Measurements from ENCODE around the gene MED22.
"Not testable (repeated sequence)": the region's sequence is repeated elsewhere in the genome, so short reads cannot be mapped to it uniquely, and the experiment has no call there.

The MED22 gene

GRCh38 chr9:133301253-133302230, 46.4 kb downstream of the MED22 start:
- Histone ChIP-seq H3K9me2 (replicated peaks; ENCODE audit: insufficient read depth, low read length) (no peaks in the 10 kb centered on the region), H3F3A (ENCODE audit: insufficient read depth, low read length) (no peaks in the 10 kb centered on the region), H3K27ac (ENCODE audit: low read length) (no peak overlapping the region), H3K4me2 (ENCODE audit: low read depth, low read length) (no peak overlapping the region), H3K27me3 (replicated peaks; ENCODE audit: insufficient read depth, low read length) (peaks cover 96% of the 10 kb centered on the region), H3K9ac (ENCODE audit: low read length) (no peak overlapping the region), H3K9me3 (replicated peaks; ENCODE audit: insufficient read depth, low read length) (no peaks in the 10 kb centered on the region), H3K4me3 (ENCODE audit: low read length) (no peak overlapping the region), H4K20me1 (ENCODE audit: insufficient read depth, low read length) (no peaks in the 10 kb centered on the region), H2AFZ (ENCODE audit: low read length) (no peak overlapping the region), H3K79me2 (ENCODE audit: low read length) (no peaks in the 10 kb centered on the region), H3K36me3 (replicated peaks; ENCODE audit: insufficient read depth, low read length) (no peaks in the 10 kb centered on the region), H3K4me1 (ENCODE audit: low read length) (no peaks in the 10 kb centered on the region)
- TF ChIP-seq EZH2 (optimal IDR thresholded peaks at IDR 0.05; ENCODE audit: low read depth, low read length) (no peak), EZH2phosphoT487 (IDR thresholded peaks at IDR 0.05; ENCODE audit: low read length) (no peak), CTCF (IDR thresholded peaks at IDR 0.05; ENCODE audit: low read length) (no peak)
- no peak for DNase-seq

DNA sequence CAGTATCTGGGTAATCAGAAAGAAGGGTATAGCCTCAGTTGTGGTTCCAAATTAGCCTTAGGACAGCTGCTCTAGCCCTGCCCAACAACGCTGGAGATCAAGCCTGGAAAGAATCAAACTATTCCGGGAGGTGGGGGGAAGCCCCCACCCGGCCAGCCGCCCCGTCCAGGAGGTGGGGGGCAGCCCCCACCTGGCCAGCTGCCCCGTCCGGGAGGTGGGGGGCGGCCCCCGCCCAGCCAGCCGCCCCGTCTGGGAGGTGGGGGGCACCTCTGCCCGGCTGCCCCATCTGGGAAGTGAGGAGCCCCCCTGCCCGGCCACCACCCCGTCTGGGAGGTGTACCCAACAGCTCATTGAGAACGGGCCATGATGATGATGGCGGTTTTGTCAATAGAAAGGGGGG, 47.9 kb downstream of the MED22 start:
- not testable (repeated sequence) for H3K9me3 ChIP-seq (replicated peaks; ENCODE audit: insufficient read depth, low read length); H3K4me1 ChIP-seq (ENCODE audit: low read length); H3K4me2 ChIP-seq (ENCODE audit: low read depth, low read length); H3K4me3 ChIP-seq (ENCODE audit: low read length); H2AFZ ChIP-seq (ENCODE audit: low read length); DNase-seq; H3K9me2 ChIP-seq (replicated peaks; ENCODE audit: insufficient read depth, low read length); H3K9ac ChIP-seq (ENCODE audit: low read length); H3K27ac ChIP-seq (ENCODE audit: low read length); H4K20me1 ChIP-seq (ENCODE audit: insufficient read depth, low read length); H3K36me3 ChIP-seq (replicated peaks; ENCODE audit: insufficient read depth, low read length); H3K79me2 ChIP-seq (ENCODE audit: low read length); H3F3A ChIP-seq (ENCODE audit: insufficient read depth, low read length)
- H3K27me3 ChIP-seq (replicated peaks; ENCODE audit: insufficient read depth, low read length), result peaks cover 95% of the 10 kb centered on the region

- TF ChIP-seq EZH2 (optimal IDR thresholded peaks at IDR 0.05; ENCODE audit: low read depth, low read length), result no peak
- no peak for TF ChIP-seq EZH2phosphoT487 (IDR thresholded peaks at IDR 0.05; ENCODE audit: low read length)
- no peak for TF ChIP-seq CTCF (IDR thresholded peaks at IDR 0.05; ENCODE audit: low read length)
- no peak overlapping the region for H3K27ac ChIP-seq (ENCODE audit: low read length)
- H3K9me3 ChIP-seq (replicated peaks; ENCODE audit: insufficient read depth, low read length), result no peaks in the 10 kb centered on the region; the same call in 1 of the 2 replicates
- no peak for DNase-seq
- H3K79me2 ChIP-seq (ENCODE audit: low read length), result no peaks in the 10 kb centered on the region
- H3K36me3 ChIP-seq (replicated peaks; ENCODE audit: insufficient read depth, low read length), result no peaks in the 10 kb centered on the region
- no peaks in the 10 kb centered on the region for H3K9me2 ChIP-seq (replicated peaks; ENCODE audit: insufficient read depth, low read length)
- H4K20me1 ChIP-seq (ENCODE audit: insufficient read depth, low read length), result no peaks in the 10 kb centered on the region
- H3K4me3 ChIP-seq (ENCODE audit: low read length), result no peak overlapping the region
- H3K27me3 ChIP-seq (replicated peaks; ENCODE audit: insufficient read depth, low read length), result peaks cover 98% of the 10 kb centered on the region
- no peak overlapping the region for H3K9ac ChIP-seq (ENCODE audit: low read length)
- no peaks in the 10 kb centered on the region for H3F3A ChIP-seq (ENCODE audit: insufficient read depth, low read length)
- no peaks in the 10 kb centered on the region for H3K4me1 ChIP-seq (ENCODE audit: low read length)
- no peak overlapping the region for H3K4me2 ChIP-seq (ENCODE audit: low read depth, low read length)
- no peak overlapping the region for H2AFZ ChIP-seq (ENCODE audit: low read length)
These were observed 53.7 kb downstream of the MED22 start for GRCh38 chr9:133294257-133294656.

DNA sequence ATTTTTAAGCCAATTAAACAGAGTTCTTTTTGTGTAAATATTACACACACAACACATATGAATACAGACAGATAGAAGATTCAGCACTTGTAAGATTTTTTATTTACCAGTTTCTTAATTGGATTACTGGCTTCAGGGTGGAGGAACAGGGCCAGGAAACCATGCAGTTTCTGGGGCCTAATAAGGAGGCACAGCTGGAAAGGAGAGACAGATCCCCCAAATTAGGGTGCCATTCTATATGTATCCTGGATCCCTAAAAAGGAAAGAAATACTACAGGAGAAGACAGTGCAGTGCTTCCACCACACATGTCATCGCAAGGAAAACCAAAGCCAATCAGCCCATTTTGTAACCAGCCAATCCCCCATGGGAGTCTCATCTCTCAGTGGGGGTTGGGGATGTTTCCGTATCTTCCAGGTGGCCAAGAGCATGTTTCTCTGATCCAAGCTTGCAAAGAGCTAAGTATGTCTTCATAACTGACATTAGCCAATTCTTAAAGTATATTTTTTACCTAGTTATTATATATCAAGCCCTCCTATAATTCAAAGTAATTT, 57.1 kb downstream of the MED22 start:
- no peak for TF ChIP-seq EZH2 (optimal IDR thresholded peaks at IDR 0.05; ENCODE audit: low read depth, low read length)
- no peak for TF ChIP-seq EZH2phosphoT487 (IDR thresholded peaks at IDR 0.05; ENCODE audit: low read length)
- no peak for TF ChIP-seq CTCF (IDR thresholded peaks at IDR 0.05; ENCODE audit: low read length)
- Histone ChIP-seq H3K9me3 (replicated peaks; ENCODE audit: insufficient read depth, low read length) (no peaks in the 10 kb centered on the region; the same call in 1 of the 2 replicates), H3K9ac (ENCODE audit: low read length) (no peak overlapping the region)

More for the DNA sequence above, 57.1 kb downstream of the MED22 start:
- Histone ChIP-seq H3K4me1 (ENCODE audit: low read length) (no peaks in the 10 kb centered on the region), H3K27me3 (replicated peaks; ENCODE audit: insufficient read depth, low read length) (peaks cover 97% of the 10 kb centered on the region), H3F3A (ENCODE audit: insufficient read depth, low read length) (no peaks in the 10 kb centered on the region), H3K36me3 (replicated peaks; ENCODE audit: insufficient read depth, low read length) (no peaks in the 10 kb centered on the region), H3K4me2 (ENCODE audit: low read depth, low read length) (no peak overlapping the region), H3K27ac (ENCODE audit: low read length) (no peak overlapping the region), H3K79me2 (ENCODE audit: low read length) (no peaks in the 10 kb centered on the region), H3K9me2 (replicated peaks; ENCODE audit: insufficient read depth, low read length) (no peaks in the 10 kb centered on the region), H4K20me1 (ENCODE audit: insufficient read depth, low read length) (no peaks in the 10 kb centered on the region), H2AFZ (ENCODE audit: low read length) (no peak overlapping the region), H3K4me3 (ENCODE audit: low read length) (no peak overlapping the region)
- DNase-seq, result no peak
